Hepatocyte (in vitro differentiated cells): ENCODE data around the gene SLC44A1.

Source experiments
- CTCF ChIP-seq: fragments of 200-600 bp; sonication (generic); IDR thresholded peaks from 2 replicates; pipeline ENCODE4 v1.5.1; 2016; ENCODE audit warnings: antibody characterized with exemption, mild to moderate bottlenecking; ENCODE audit not compliant: poor library complexity
- EZH2 ChIP-seq: fragments of 200-600 bp; sonication (generic); IDR thresholded peaks from 2 replicates; pipeline ENCODE4 v1.6.1; 2016; ENCODE audit warnings: antibody characterized with exemption, mild to moderate bottlenecking, borderline replicate concordance
- EZH2phosphoT487 ChIP-seq: fragments of 200-600 bp; sonication (generic); IDR thresholded peaks from one replicate; pipeline ENCODE4 v1.6.1; 2018; ENCODE audit warnings: antibody characterized with exemption, mild to moderate bottlenecking, low read depth, moderate library complexity; ENCODE audit not compliant: unreplicated experiment, severe bottlenecking

- TF ChIP-seq CTCF (no peak), EZH2 (no peak), EZH2phosphoT487 (no peak)
Measured at GRCh38 chr9:105330755-105331154, 86.3 kb downstream of the SLC44A1 start.
